GM12878 (cell line): ENCODE data around the gene HSPE1. TPM values are rescaled to one million over a fixed set of nuclear protein-coding genes. Genes with fewer than 3 reads are reported as not detected.

Experiments used
- ATAC-seq: fragments of 200-7000 bp; cut with Tn5 transposase; 3 replicates; pipeline ENCODE4 v1.9.1; 2020; ENCODE audit warnings: mild to moderate bottlenecking, moderate library complexity
- BruUV-seq: library from RNA; stranded (reverse); fragments of 400-500 nt; replicated peaks from 2 replicates; lab custom pipeline; 2021; lab: Mats Ljungman, UMichigan
- CTCF ChIA-PET: fragments of 300-600 bp; sonication (Branson Sonifier 250); formaldehyde crosslinking; extraction: SDS; loops from one replicate; lab custom pipeline; 2021; ENCODE audit warnings: inconsistent platforms; lab: Yijun Ruan, JAX
- POLR2A ChIA-PET: fragments of 350-600 bp; formaldehyde crosslinking; extraction: SDS; loops from one replicate; lab custom pipeline; 2021; ENCODE audit warnings: inconsistent platforms; lab: Charles Lee
- RAD21 ChIA-PET: fragments of 300-600 bp; sonication (Branson Sonifier 250); formaldehyde crosslinking; loops from one replicate; lab custom pipeline; 2023; ENCODE audit warnings: antibody characterized with exemption; ENCODE audit not compliant: unreplicated experiment; lab: Charles Lee
- SMC1A ChIA-PET: fragments of 300-600 bp; sonication (Branson Sonifier 250); formaldehyde crosslinking; loops from one replicate; lab custom pipeline; 2023; ENCODE audit not compliant: unreplicated experiment, uncharacterized antibody; lab: Charles Lee
- DNase-seq: peaks from one replicate; pipeline ENCODE4 v3.0.0-alpha.2; 2011; ENCODE audit warnings: low read depth, low spot score
- FAIRE-seq: peaks from 3 replicates; lab custom pipeline; 2011; peaks lifted over from hg19 to GRCh38; lab: Jason Lieb, UNC
- H2AFZ ChIP-seq: 2 replicates; pipeline ENCODE4 v1.6.0; 2011; ENCODE audit warnings: low read depth, low read length, control low read depth; ENCODE audit not compliant: control insufficient read depth
- H3K27ac ChIP-seq: 2 replicates; pipeline ENCODE4 v1.5.1; 2011; ENCODE audit warnings: control low read depth; ENCODE audit not compliant: control insufficient read depth, insufficient read depth
- H3K27me3 ChIP-seq, 2 experiments: replicated peaks in 1 of 2; 2 replicates each; pipeline versions ENCODE4 v1.6.0 to v1.6.1; 2011; ENCODE audit warnings: low read length in 1 of 2; ENCODE audit not compliant: control insufficient read depth in 2 of 2, insufficient read depth in 2 of 2
- H3K36me3 ChIP-seq, 2 experiments: 2 replicates each; pipeline ENCODE4 v1.5.1; 2011; ENCODE audit warnings: low read length in 1 of 2; ENCODE audit not compliant: control insufficient read depth in 2 of 2, insufficient read depth in 2 of 2
- H3K4me1 ChIP-seq: 2 replicates; pipeline ENCODE4 v1.6.1; 2011; ENCODE audit warnings: mild to moderate bottlenecking, low read length, moderate library complexity, mixed read lengths; ENCODE audit not compliant: control insufficient read depth, insufficient read depth
- H3K4me2 ChIP-seq: 2 replicates; pipeline ENCODE4 v1.6.0; 2011; ENCODE audit warnings: control low read depth; ENCODE audit not compliant: control insufficient read depth, insufficient read depth
- H3K4me3 ChIP-seq: fragments of 200-600 bp; sonication (generic); 2 replicates; pipeline ENCODE4 v1.5.1; 2016
- H3K79me2 ChIP-seq: 2 replicates; pipeline ENCODE4 v1.6.0; 2011; ENCODE audit warnings: low read length; ENCODE audit not compliant: control insufficient read depth, insufficient read depth
- H3K9ac ChIP-seq: 2 replicates; pipeline ENCODE4 v1.8.0; 2011; ENCODE audit warnings: low read length, control low read depth, mixed read lengths; ENCODE audit not compliant: control insufficient read depth, insufficient read depth
- H3K9me3 ChIP-seq: replicated peaks from 3 replicates; pipeline ENCODE4 v1.5.1; 2011; ENCODE audit warnings: mild to moderate bottlenecking, low read length; ENCODE audit not compliant: control insufficient read depth, insufficient read depth
- H4K20me1 ChIP-seq: 2 replicates; pipeline ENCODE4 v1.6.0; 2011; ENCODE audit not compliant: control insufficient read depth, insufficient read depth
- CREM ChIP-seq: IDR thresholded peaks from 2 replicates; pipeline ENCODE4 v1.6.1; 2014; ENCODE audit warnings: antibody characterized with exemption, low read depth
- SKIL ChIP-seq: fragments of 450-650 bp; IDR thresholded peaks from 2 replicates; pipeline ENCODE4 v1.6.1; 2017; ENCODE audit warnings: mild to moderate bottlenecking, low read depth, inconsistent platforms; ENCODE audit not compliant: poor library complexity, severe bottlenecking
- SP1 ChIP-seq: IDR thresholded peaks from one replicate; pipeline ENCODE4 v1.6.1; 2011; ENCODE audit warnings: low read depth, low read length
- TCF12 ChIP-seq: IDR thresholded peaks from 2 replicates; pipeline ENCODE4 v1.6.1; 2011; ENCODE audit warnings: low read depth, mild to moderate bottlenecking, low read length
- WGBS: methylation state at CpG from one replicate; pipeline ENCODE4 v1.1.6; 2016; ENCODE audit warnings: low lambda C conversion rate; ENCODE audit not compliant: insufficient replicate concordance, insufficient coverage; ENCODE audit errors: missing lambda C conversion rate; 5-methylcytosine and 5-hydroxymethylcytosine counted together
- in situ Hi-C: fragments of 300-500 bp; cut with MboI; formaldehyde crosslinking; loops from 9 replicates; pipeline ENCODE4 v1.14.3; 2018; ENCODE audit warnings: mixed read lengths
- intact Hi-C: fragments of 100-400 bp; cut with micrococcal nuclease; formaldehyde crosslinking; loops from one replicate; pipeline ENCODE4 v1.14.2; 2022; ENCODE audit not compliant: unreplicated experiment
- polyA plus RNA-seq, 11 experiments: library from polyadenylated mRNA; depleted of rRNA in 4 of 11; unstranded in 6 of 11; stranded (reverse) in 5 of 11; fragments of >200 nt; fragmentation: Nextera tagmentation in 4 of 11; fragmentation: Illumina TruSeq in 1 of 11; extraction: Ambion mirVana in 4 of 11; extraction: Trizol in 1 of 11; gene quantifications; 1 replicate in 1 of 11; 2 replicates in 10 of 11; pipeline versions ENCODE4 v1.2.1 to v1.2.3, GENCODE V29; 2011 to 2016; ENCODE audit warnings: inconsistent platforms in 2 of 11, missing spikeins in 2 of 11, low read depth in 1 of 11
- total RNA-seq, 4 experiments: library from RNA; depleted of rRNA in 3 of 4; stranded (reverse); fragments of >200 nt in 3 of 4; fragmentation: Illumina TruSeq in 1 of 4; extraction: Trizol in 1 of 4; gene quantifications; 2 replicates each; pipeline versions ENCODE4 v1.2.1 to v1.2.3, GENCODE V29; 2013 to 2021
- TF ChIP-seq, protein P1 (sequence below): fragments of 450-650 bp; IDR thresholded peaks from 2 replicates; pipeline ENCODE4 v1.6.1; 2016; ENCODE audit warnings: mild to moderate bottlenecking

Gene HSPE1
- total and polyA plus RNA-seq, 10 of the 15 experiments (the other 5 are each of a cell fraction or from before 2014, with no cell fraction given), result 180 to 1,096 (median 505) TPM

DNA sequence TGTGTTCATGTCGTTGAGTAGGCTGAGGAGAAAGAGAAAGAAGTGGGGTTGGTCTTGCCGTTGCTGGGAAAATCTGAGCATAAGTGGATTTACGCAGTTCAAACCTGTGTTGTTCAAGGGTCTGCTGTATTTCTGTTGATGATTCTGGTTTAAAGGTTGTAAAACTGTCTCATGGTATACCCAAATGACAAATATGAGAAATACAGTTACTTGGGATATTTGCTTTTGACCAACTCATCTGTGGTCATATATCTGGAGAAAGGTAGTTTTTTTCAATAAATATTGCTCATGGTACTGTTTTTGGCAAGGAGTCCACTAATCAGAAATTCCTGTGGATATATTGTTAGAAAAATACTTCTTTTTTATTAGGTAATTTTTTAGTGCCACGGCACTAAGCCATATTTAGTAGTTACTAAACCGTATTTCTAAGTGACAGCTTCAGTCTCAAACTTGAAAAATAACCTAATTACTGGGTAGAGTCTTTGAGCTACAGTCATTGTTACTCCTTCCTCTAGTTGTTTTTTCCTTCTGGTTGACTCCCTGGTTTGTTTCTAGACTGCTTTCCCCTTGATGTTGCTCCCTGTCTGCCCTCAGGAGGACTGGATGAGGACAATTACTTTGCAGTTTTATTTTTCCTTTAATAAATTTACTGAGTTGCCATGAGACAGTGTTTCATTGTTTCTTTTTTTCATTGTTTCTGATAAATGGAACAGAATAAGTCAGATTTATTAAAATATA, 47.2 kb downstream of the HSPE1 start:
- TF ChIP-seq CREM (no peak), TCF12 (no peak), SKIL (no peak), SP1 (no peak)
- TF ChIP-seq, protein P1, sequence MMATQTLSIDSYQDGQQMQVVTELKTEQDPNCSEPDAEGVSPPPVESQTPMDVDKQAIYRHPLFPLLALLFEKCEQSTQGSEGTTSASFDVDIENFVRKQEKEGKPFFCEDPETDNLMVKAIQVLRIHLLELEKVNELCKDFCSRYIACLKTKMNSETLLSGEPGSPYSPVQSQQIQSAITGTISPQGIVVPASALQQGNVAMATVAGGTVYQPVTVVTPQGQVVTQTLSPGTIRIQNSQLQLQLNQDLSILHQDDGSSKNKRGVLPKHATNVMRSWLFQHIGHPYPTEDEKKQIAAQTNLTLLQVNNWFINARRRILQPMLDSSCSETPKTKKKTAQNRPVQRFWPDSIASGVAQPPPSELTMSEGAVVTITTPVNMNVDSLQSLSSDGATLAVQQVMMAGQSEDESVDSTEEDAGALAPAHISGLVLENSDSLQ, result no peak
- TF ChIP-seq, all 136 proteins: peak for 0
- ChIA-PET SMC1A (interaction anchor here (0.6 kb wide), 1 partner anchor 568 kb away, joined by 3 read pairs; no protein-coding TSS in a partner anchor), POLR2A (no interaction called here), CTCF (interaction anchor here (0.7 kb wide), 1 partner anchor 592 kb away, joined by 3 read pairs; no protein-coding TSS in a partner anchor), RAD21 (interaction anchor here (0.6 kb wide), 1 partner anchor 74 kb away, joined by 3 read pairs; no protein-coding TSS in a partner anchor)
- intact Hi-C loops (no loop called here), in situ Hi-C loops (no loop called here)
- no peak overlapping the region for H2AFZ ChIP-seq
- WGBS, result 99% methylated on average over 5 of the region's 5 CpGs
- no peaks in the 10 kb centered on the region for H3K4me1 ChIP-seq
- no TSS peak for BruUV-seq
- no peak overlapping the region for H3K4me3 ChIP-seq
- H3K27me3 ChIP-seq, result no peaks in the 10 kb centered on the region
- peaks cover 2% of the 10 kb centered on the region for H3K79me2 ChIP-seq
- no peak for DNase-seq
- ATAC-seq, result no peak
- no peaks in the 10 kb centered on the region for H4K20me1 ChIP-seq
- no peak overlapping the region for H3K27ac ChIP-seq
- peaks cover 2 to 30% of the 10 kb centered on the region in 2 experiments; a peak in 3 of 4 replicates for H3K36me3 ChIP-seq
- FAIRE-seq, result no peak
- no peaks in the 10 kb centered on the region; the same call in 2 of the 3 replicates for H3K9me3 ChIP-seq
- no peak overlapping the region for H3K4me2 ChIP-seq
- no peak overlapping the region for H3K9ac ChIP-seq
